ENCODE measurements around the gene CAMK2A. TPM values are rescaled to one million over a fixed set of nuclear protein-coding genes. Genes with fewer than 3 reads are reported as not detected.

Gene CAMK2A
- total RNA-seq, 1 donor from 2014 or later, result 0.30 TPM

DNA sequence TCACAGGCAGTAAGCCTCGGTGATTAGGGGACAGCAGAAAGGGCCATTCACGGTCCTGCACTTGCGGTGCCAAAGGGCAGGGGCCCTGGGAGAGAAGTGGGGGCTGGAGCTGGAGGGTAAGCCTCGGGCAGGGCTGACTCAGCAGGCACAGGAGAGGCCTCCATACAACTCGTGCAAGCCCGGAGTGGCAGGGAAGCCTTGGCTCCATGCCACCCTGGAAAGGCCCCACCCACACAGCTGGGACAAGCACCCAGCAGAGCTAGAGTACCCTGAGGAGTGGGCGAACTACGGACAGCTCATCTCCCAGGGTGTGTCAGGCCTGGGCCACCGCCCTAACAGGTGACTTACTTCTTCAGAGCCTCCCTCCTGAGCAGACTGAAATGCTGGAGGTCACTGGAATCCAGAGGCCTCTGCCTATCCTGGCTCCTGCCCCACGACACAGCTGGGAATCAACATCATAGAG lies 5.6 kb upstream of the CAMK2A start:
- Mint-ChIP-seq H3K4me1 (peaks cover 8% of the 10 kb centered on the region), H3K4me3 (no peak overlapping the region), H3K36me3 (ENCODE audit: low read depth) (no peaks in the 10 kb centered on the region), H3K27me3 (ENCODE audit: low read depth) (peaks cover 5% of the 10 kb centered on the region), H3K9me3 (no peaks in the 10 kb centered on the region), H3K27ac (ENCODE audit: unreplicated experiment) (no peak overlapping the region)
- TF ChIP-seq, protein P1, sequence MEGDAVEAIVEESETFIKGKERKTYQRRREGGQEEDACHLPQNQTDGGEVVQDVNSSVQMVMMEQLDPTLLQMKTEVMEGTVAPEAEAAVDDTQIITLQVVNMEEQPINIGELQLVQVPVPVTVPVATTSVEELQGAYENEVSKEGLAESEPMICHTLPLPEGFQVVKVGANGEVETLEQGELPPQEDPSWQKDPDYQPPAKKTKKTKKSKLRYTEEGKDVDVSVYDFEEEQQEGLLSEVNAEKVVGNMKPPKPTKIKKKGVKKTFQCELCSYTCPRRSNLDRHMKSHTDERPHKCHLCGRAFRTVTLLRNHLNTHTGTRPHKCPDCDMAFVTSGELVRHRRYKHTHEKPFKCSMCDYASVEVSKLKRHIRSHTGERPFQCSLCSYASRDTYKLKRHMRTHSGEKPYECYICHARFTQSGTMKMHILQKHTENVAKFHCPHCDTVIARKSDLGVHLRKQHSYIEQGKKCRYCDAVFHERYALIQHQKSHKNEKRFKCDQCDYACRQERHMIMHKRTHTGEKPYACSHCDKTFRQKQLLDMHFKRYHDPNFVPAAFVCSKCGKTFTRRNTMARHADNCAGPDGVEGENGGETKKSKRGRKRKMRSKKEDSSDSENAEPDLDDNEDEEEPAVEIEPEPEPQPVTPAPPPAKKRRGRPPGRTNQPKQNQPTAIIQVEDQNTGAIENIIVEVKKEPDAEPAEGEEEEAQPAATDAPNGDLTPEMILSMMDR (conservative IDR thresholded peaks at IDR 0.05), result no peak
- DNase-seq (ENCODE audit: low read depth, low spot score), result no peak

DNA sequence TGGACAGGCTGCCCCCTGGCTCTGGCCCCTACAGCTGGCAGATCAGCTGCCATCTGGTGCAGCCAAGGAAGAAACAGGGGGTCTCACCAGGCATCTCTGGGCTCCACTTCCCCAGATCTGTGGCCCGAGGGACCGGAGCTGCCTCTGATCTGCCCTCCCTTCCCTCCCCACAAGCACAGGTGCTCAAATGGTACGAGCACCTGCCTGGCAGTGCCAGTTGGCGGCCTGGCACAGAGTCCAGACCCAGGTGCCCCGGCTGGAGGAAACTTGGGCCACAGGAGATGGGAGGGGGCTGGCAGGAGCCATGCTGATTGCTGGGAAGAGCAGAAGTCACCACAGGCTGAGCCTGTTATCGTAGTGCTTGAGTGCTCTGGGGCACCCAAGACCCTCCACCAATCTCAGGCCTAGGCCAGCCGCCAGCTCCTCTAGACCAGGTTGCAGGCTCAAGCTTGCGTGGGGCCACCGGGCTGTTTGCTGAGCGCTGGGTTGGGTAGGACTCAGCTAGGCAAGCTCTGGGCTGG lies 5.0 kb upstream of the CAMK2A start:
- Mint-ChIP-seq H3K9me3 (no peaks in the 10 kb centered on the region), H3K27ac (ENCODE audit: unreplicated experiment) (no peak overlapping the region), H3K4me1 (peaks cover 14% of the 10 kb centered on the region), H3K4me3 (no peak overlapping the region), H3K27me3 (ENCODE audit: low read depth) (no peaks in the 10 kb centered on the region), H3K36me3 (ENCODE audit: low read depth) (no peaks in the 10 kb centered on the region)
- DNase-seq (ENCODE audit: low read depth, low spot score), result no peak
- TF ChIP-seq, protein P1 (conservative IDR thresholded peaks at IDR 0.05), result no peak

DNA sequence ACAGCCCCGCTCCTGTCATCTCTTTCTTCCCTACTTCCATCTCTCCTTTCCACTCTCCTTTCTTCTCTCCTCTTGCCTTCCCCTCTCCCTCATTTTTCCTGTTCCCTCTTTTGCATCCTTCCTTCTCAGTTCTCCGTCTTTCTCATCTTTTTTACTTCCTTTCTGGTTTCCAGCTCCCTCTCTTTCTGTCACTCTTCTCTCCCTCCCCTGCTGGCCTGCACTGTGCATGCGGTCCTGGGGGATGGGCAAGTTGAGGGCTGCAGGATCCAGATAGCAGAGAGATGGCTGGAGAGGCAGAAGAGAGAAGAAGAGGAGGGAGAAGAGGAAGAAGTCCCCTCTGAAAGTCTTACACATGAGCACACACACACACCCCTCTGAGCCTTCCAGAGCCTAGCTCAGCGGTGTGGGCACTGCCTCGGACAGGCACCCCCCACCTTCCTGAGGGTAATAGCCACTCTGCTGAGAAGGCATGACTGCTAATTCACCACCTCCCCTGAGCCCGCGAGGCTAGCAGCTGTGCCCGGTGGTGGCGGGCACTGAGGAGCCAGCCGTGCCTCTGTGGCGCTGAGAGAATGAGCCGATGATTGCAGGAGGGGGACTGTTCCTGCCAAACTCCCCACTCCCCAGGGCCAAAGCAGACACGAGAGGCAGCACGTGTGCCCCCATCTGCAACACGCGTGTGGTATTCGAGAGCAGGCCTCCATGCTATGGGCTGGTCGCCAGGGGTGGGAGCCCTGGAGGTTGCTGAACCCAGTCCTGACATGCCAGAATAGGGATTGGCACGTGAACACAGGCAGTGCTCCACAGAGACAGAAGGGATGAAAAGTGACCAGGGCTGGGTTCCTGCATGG lies 3.7 kb upstream of the CAMK2A start:
- H3K4me3 Mint-ChIP-seq, result no peak overlapping the region
- peak overlapping the region; percentile 9 for H3K27ac Mint-ChIP-seq (ENCODE audit: unreplicated experiment)
- no peaks in the 10 kb centered on the region for H3K36me3 Mint-ChIP-seq (ENCODE audit: low read depth)
- DNase-seq (ENCODE audit: low read depth, low spot score), result no peak
- TF ChIP-seq, protein P1 (conservative IDR thresholded peaks at IDR 0.05), result no peak
- H3K9me3 Mint-ChIP-seq, result no peaks in the 10 kb centered on the region
- peaks cover 27% of the 10 kb centered on the region for H3K4me1 Mint-ChIP-seq
- no peaks in the 10 kb centered on the region for H3K27me3 Mint-ChIP-seq (ENCODE audit: low read depth)

GRCh38 chr5:150291388-150292385 lies 2.1 kb upstream of the CAMK2A start:
- no peak overlapping the region for H3K27ac Mint-ChIP-seq (ENCODE audit: unreplicated experiment)

GRCh38 chr5:150288791-150289190 lies 782 bp downstream of the CAMK2A start:
- no peaks in the 10 kb centered on the region for H3K27me3 Mint-ChIP-seq (ENCODE audit: low read depth)
- DNase-seq (ENCODE audit: low read depth, low spot score), result no peak
- H3K27ac Mint-ChIP-seq (ENCODE audit: unreplicated experiment), result no peak overlapping the region

More at GRCh38 chr5:150291388-150292385, 2.1 kb upstream of the CAMK2A start:
- Mint-ChIP-seq H3K4me1 (peaks cover 31% of the 10 kb centered on the region), H3K9me3 (no peaks in the 10 kb centered on the region), H3K27me3 (ENCODE audit: low read depth) (no peaks in the 10 kb centered on the region), H3K4me3 (no peak overlapping the region), H3K36me3 (ENCODE audit: low read depth) (no peaks in the 10 kb centered on the region)
- no peak for DNase-seq (ENCODE audit: low read depth, low spot score)
- TF ChIP-seq, protein P1 (conservative IDR thresholded peaks at IDR 0.05), result no peak

More at GRCh38 chr5:150288791-150289190, 782 bp downstream of the CAMK2A start:
- Mint-ChIP-seq H3K4me3 (no peak overlapping the region), H3K36me3 (ENCODE audit: low read depth) (no peaks in the 10 kb centered on the region), H3K4me1 (peaks cover 31% of the 10 kb centered on the region), H3K9me3 (no peaks in the 10 kb centered on the region)
- TF ChIP-seq, protein P1 (conservative IDR thresholded peaks at IDR 0.05), result no peak

All from neural crest cell (in vitro differentiated cells).